SK-N-SH (cell line): ENCODE measurements around the gene PNPLA2. TPM values are rescaled to one million over a fixed set of nuclear protein-coding genes. Genes with fewer than 3 reads are reported as not detected.

Experiments used
- CTCF ChIA-PET: fragments of 300-600, 350-600 bp; formaldehyde crosslinking; extraction: SDS; loops from one replicate; lab custom pipeline; 2021; lab: Yijun Ruan, JAX
- POLR2A ChIA-PET: fragments of 350-600 bp; sonication (Branson Sonifier 250); formaldehyde crosslinking; extraction: SDS; loops from one replicate; lab custom pipeline; 2020; ENCODE audit warnings: antibody characterized with exemption, inconsistent platforms; lab: Yijun Ruan, JAX
- DNase-seq: peaks from one replicate; pipeline ENCODE4 v3.0.0; 2012
- H2AFZ ChIP-seq: fragments of 200-600 bp; sonication (generic); 2 replicates; pipeline ENCODE4 v1.8.1; 2016; ENCODE audit warnings: antibody characterized with exemption, mild to moderate bottlenecking, low read depth
- H3F3A ChIP-seq: fragments of 200-600 bp; sonication (generic); replicated peaks from 2 replicates; pipeline ENCODE3; 2016; ENCODE audit warnings: antibody characterized with exemption, mild to moderate bottlenecking; ENCODE audit not compliant: insufficient read depth
- H3K27ac ChIP-seq, 2 experiments: fragments of 200-500 bp in 1 of 2; fragments of 200-600 bp in 1 of 2; sonication (Bioruptor generic) in 1 of 2; sonication (generic), shearing (Covaris generic) in 1 of 2; 2 replicates each; pipeline versions ENCODE4 v1.5.1 to v1.6.1; 2014 to 2016; ENCODE audit warnings: low read depth in 2 of 2, inconsistent platforms in 1 of 2, low read length in 1 of 2, mild to moderate bottlenecking in 1 of 2, mixed read lengths in 1 of 2
- H3K27me3 ChIP-seq: fragments of 200-600 bp; sonication (generic), shearing (Covaris generic); 2 replicates; pipeline ENCODE4 v1.6.1; 2016; ENCODE audit warnings: mixed run types; ENCODE audit not compliant: insufficient read depth
- H3K36me3 ChIP-seq, 2 experiments: fragments of 200-500 bp in 1 of 2; fragments of 200-600 bp in 1 of 2; sonication (Bioruptor generic) in 1 of 2; sonication (generic) in 1 of 2; replicated peaks in 1 of 2; 2 replicates each; pipeline versions ENCODE3 to v1.5.1; 2014 to 2016; ENCODE audit warnings: low read length in 1 of 2, mild to moderate bottlenecking in 1 of 2; ENCODE audit not compliant: insufficient read depth in 2 of 2, control insufficient read depth in 1 of 2
- H3K4me1 ChIP-seq, 2 experiments: fragments of 200-500 bp in 1 of 2; fragments of 200-600 bp in 1 of 2; sonication (Bioruptor generic) in 1 of 2; sonication (generic), shearing (Covaris generic) in 1 of 2; 2 replicates each; pipeline versions ENCODE4 v1.5.1 to v1.6.1; 2014 to 2016; ENCODE audit warnings: low read depth in 1 of 2, low read length in 1 of 2, mixed run types in 1 of 2; ENCODE audit not compliant: insufficient read depth in 2 of 2, control insufficient read depth in 1 of 2
- H3K4me2 ChIP-seq: fragments of 200-600 bp; sonication (generic), shearing (Covaris generic); 2 replicates; pipeline ENCODE4 v1.6.1; 2017; ENCODE audit warnings: mixed run types
- H3K4me3 ChIP-seq, 2 experiments: fragments of 200-500 bp in 1 of 2; fragments of 200-600 bp in 1 of 2; sonication (Bioruptor generic) in 1 of 2; sonication (generic), shearing (Covaris generic) in 1 of 2; 2 replicates each; pipeline versions ENCODE4 v1.5.1 to v1.8.1; 2014 to 2016; ENCODE audit warnings: low read depth in 2 of 2, inconsistent platforms in 1 of 2, low read length in 1 of 2, mild to moderate bottlenecking in 1 of 2, mixed read lengths in 1 of 2, moderate library complexity in 1 of 2
- H3K79me2 ChIP-seq: fragments of 200-600 bp; sonication (generic); 2 replicates; pipeline ENCODE4 v1.8.1; 2017; ENCODE audit warnings: mild to moderate bottlenecking; ENCODE audit not compliant: insufficient read depth
- H3K9ac ChIP-seq: fragments of 200-600 bp; sonication (generic); 2 replicates; pipeline ENCODE4 v1.6.1; 2017; ENCODE audit warnings: mixed run types
- H3K9me2 ChIP-seq: fragments of 200-600 bp; sonication (generic); 2 replicates; pipeline ENCODE4 v1.6.1; 2017; ENCODE audit warnings: mixed run types
- H3K9me3 ChIP-seq: fragments of 200-600 bp; sonication (generic); 2 replicates; pipeline ENCODE4 v1.6.1; 2017; ENCODE audit warnings: mixed run types, mild to moderate bottlenecking, moderate library complexity
- H4K20me1 ChIP-seq: fragments of 200-600 bp; sonication (generic); 2 replicates; pipeline ENCODE4 v1.6.1; 2017; ENCODE audit warnings: mild to moderate bottlenecking, mixed run types; ENCODE audit not compliant: insufficient read depth
- ELF1 ChIP-seq: IDR thresholded peaks from 2 replicates; pipeline ENCODE4 v1.4.0; 2012
- EZH2phosphoT487 ChIP-seq: fragments of 200-600 bp; sonication (generic); IDR thresholded peaks from 2 replicates; pipeline ENCODE4 v1.6.1; 2017; ENCODE audit warnings: low read depth, mixed run types, mild to moderate bottlenecking, antibody characterized with exemption, moderate library complexity, borderline replicate concordance
- GATA2 ChIP-seq: sonication (generic); formaldehyde crosslinking; IDR thresholded peaks from 2 replicates; pipeline ENCODE4 v1.5.0; 2020; ENCODE audit warnings: mild to moderate bottlenecking, missing genetic modification reagents
- MAX ChIP-seq: IDR thresholded peaks from 2 replicates; pipeline ENCODE4 v1.4.0; 2012; ENCODE audit warnings: low read depth
- MEF2A ChIP-seq: IDR thresholded peaks from 2 replicates; pipeline ENCODE4 v1.4.0; 2012; ENCODE audit warnings: low read depth, borderline replicate concordance
- NFIC ChIP-seq: IDR thresholded peaks from 2 replicates; pipeline ENCODE4 v1.4.0; 2012; ENCODE audit warnings: borderline replicate concordance
- RAD21 ChIP-seq: IDR thresholded peaks from 2 replicates; pipeline ENCODE4 v1.6.1; 2012; ENCODE audit warnings: mild to moderate bottlenecking, low read length
- REST ChIP-seq: IDR thresholded peaks from 2 replicates; pipeline ENCODE4 v1.6.1; 2012; ENCODE audit warnings: mild to moderate bottlenecking, low read depth, low read length, moderate library complexity
- RFX5 ChIP-seq: IDR thresholded peaks from 2 replicates; pipeline ENCODE4 v1.6.1; 2012; ENCODE audit warnings: mild to moderate bottlenecking, improper control_type of control experiment, low read length
- RXRA ChIP-seq: IDR thresholded peaks from 2 replicates; pipeline ENCODE4 v1.4.0; 2012; ENCODE audit warnings: low read depth, mild to moderate bottlenecking, borderline replicate concordance
- SIN3A ChIP-seq: IDR thresholded peaks from 2 replicates; pipeline ENCODE4 v1.6.1; 2012; ENCODE audit warnings: low read depth, mild to moderate bottlenecking, low read length, moderate library complexity, borderline replicate concordance
- TEAD4 ChIP-seq: IDR thresholded peaks from 2 replicates; pipeline ENCODE4 v1.4.0; 2012; ENCODE audit warnings: mild to moderate bottlenecking, borderline replicate concordance; ENCODE audit not compliant: insufficient read depth
- USF1 ChIP-seq: IDR thresholded peaks from 2 replicates; pipeline ENCODE4 v1.4.0; 2012; ENCODE audit warnings: low read depth, borderline replicate concordance
- USF2 ChIP-seq: fragments of 150-350 bp; IDR thresholded peaks from 2 replicates; pipeline ENCODE4 v1.6.1; 2017; ENCODE audit warnings: antibody characterized with exemption, low read length, low read depth, borderline replicate concordance
- WGBS: methylation state at CpG from one replicate; pipeline ENCODE4 v1.1.6; 2017; ENCODE audit warnings: low lambda C conversion rate; 5-methylcytosine and 5-hydroxymethylcytosine counted together
- polyA plus RNA-seq, 3 experiments: library from polyadenylated mRNA; depleted of rRNA; stranded (reverse); fragments of >200 nt; gene quantifications; 2 replicates each; pipeline ENCODE4 v1.2.3, GENCODE V29; 2012

The PNPLA2 gene
- polyA plus RNA-seq, 1 of the 3 experiments (the other 2 are of a cell fraction), result 60.3 TPM

- no peak for TF ChIP-seq REST
- no peak for TF ChIP-seq RXRA
- TF ChIP-seq TEAD4, result no peak
- TF ChIP-seq RAD21, result no peak
- no peak for TF ChIP-seq NFIC
These were observed 46.2 kb downstream of the PNPLA2 start (continued) for GRCh38 chr11:864898-865297.

GRCh38 chr11:865462-866430, 47.0 kb downstream of the PNPLA2 start:
- no peak for DNase-seq
- Histone ChIP-seq H4K20me1 (peaks cover 14% of the 10 kb centered on the region; the same call in 1 of the 2 replicates), H2AFZ (no peak overlapping the region), H3K36me3 (peaks cover 0 to 24% of the 10 kb centered on the region in 2 experiments), H3K4me3 (no peak overlapping the region), H3K9ac (no peak overlapping the region)
- 92% methylated on average over 35 of the region's 41 CpGs for WGBS
- TF ChIP-seq SIN3A, result no peak
- TF ChIP-seq ELF1, result no peak
- no peak for TF ChIP-seq USF2
- TF ChIP-seq GATA2, result no peak
- no peak for TF ChIP-seq TEAD4
- no peak for TF ChIP-seq NFIC
- no peak for TF ChIP-seq EZH2phosphoT487
- no peak for TF ChIP-seq MAX
- no peak for TF ChIP-seq USF1
- no peak for TF ChIP-seq RFX5
- no peak for TF ChIP-seq REST
- TF ChIP-seq MEF2A, result no peak
- TF ChIP-seq, all 33 proteins: peak for 0
- H3K9me2 ChIP-seq, result no peaks in the 10 kb centered on the region
- no peaks in the 10 kb centered on the region for H3K79me2 ChIP-seq
- H3K27me3 ChIP-seq, result no peaks in the 10 kb centered on the region
- no peak overlapping the region for H3K27ac ChIP-seq
- peaks cover 0 to 23% of the 10 kb centered on the region in 2 experiments; a peak in 1 of 4 replicates for H3K4me1 ChIP-seq
- no peak overlapping the region for H3K4me2 ChIP-seq
- ChIA-PET CTCF (interaction anchor here (0.6 to 1.4 kb wide), 5 partner anchors 9 to 44 kb away, joined by 3 to 4 read pairs (median 3); no protein-coding TSS in a partner anchor), POLR2A (no interaction called here)
- H3K9me3 ChIP-seq, result no peaks in the 10 kb centered on the region
- peaks cover 3% of the 10 kb centered on the region for H3F3A ChIP-seq
